SK-N-SH (cell line): Measurements from ENCODE around the gene SMIM13.

Experiments used
- GABPA ChIP-seq: IDR thresholded peaks from 2 replicates; pipeline ENCODE4 v1.4.0; 2012; ENCODE audit warnings: low read depth, mild to moderate bottlenecking
- NFIC ChIP-seq: IDR thresholded peaks from 2 replicates; pipeline ENCODE4 v1.4.0; 2012; ENCODE audit warnings: borderline replicate concordance
- POLR2AphosphoS5 ChIP-seq: IDR thresholded peaks from 2 replicates; pipeline ENCODE4 v1.6.1; 2012; ENCODE audit warnings: low read depth, low read length
- REST ChIP-seq: IDR thresholded peaks from 2 replicates; pipeline ENCODE4 v1.6.1; 2012; ENCODE audit warnings: mild to moderate bottlenecking, low read depth, low read length, moderate library complexity
- TAF1 ChIP-seq: IDR thresholded peaks from 2 replicates; pipeline ENCODE4 v1.6.1; 2012; ENCODE audit warnings: low read depth, mild to moderate bottlenecking, low read length, moderate library complexity, borderline replicate concordance
- TEAD4 ChIP-seq: IDR thresholded peaks from 2 replicates; pipeline ENCODE4 v1.4.0; 2012; ENCODE audit warnings: mild to moderate bottlenecking, borderline replicate concordance; ENCODE audit not compliant: insufficient read depth
- YY1 ChIP-seq: IDR thresholded peaks from 2 replicates; pipeline ENCODE4 v1.4.0; 2012; ENCODE audit warnings: low read depth, mild to moderate bottlenecking
- TF ChIP-seq, protein P1 (sequence below): fragments of 200-600 bp; sonication (generic); IDR thresholded peaks from 2 replicates; pipeline ENCODE4 v1.6.1; 2017; ENCODE audit warnings: antibody characterized with exemption, mild to moderate bottlenecking, moderate library complexity

DNA sequence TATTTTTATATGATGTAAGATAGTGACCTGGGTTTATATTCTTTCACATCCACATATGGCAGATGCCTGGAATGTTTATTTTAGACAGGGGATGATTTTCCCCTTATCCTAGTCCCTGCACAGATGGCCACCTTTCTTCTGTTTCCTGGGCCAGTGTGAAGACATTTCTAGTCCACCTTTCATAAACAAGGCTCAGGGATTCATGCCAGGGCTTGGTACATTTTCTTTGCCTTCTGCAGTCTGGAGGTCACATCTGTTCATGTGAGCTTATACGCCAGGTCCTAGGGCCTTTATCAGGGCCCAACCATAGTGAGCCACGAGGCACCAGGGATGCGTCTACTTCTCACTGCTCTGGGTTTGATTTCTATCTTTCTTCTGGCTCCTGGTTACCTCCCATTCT lies 55.9 kb downstream of the SMIM13 start:
- TF ChIP-seq POLR2AphosphoS5: no peak
- TF ChIP-seq GABPA: no peak
- no peak for TF ChIP-seq REST
- TF ChIP-seq, protein P1, sequence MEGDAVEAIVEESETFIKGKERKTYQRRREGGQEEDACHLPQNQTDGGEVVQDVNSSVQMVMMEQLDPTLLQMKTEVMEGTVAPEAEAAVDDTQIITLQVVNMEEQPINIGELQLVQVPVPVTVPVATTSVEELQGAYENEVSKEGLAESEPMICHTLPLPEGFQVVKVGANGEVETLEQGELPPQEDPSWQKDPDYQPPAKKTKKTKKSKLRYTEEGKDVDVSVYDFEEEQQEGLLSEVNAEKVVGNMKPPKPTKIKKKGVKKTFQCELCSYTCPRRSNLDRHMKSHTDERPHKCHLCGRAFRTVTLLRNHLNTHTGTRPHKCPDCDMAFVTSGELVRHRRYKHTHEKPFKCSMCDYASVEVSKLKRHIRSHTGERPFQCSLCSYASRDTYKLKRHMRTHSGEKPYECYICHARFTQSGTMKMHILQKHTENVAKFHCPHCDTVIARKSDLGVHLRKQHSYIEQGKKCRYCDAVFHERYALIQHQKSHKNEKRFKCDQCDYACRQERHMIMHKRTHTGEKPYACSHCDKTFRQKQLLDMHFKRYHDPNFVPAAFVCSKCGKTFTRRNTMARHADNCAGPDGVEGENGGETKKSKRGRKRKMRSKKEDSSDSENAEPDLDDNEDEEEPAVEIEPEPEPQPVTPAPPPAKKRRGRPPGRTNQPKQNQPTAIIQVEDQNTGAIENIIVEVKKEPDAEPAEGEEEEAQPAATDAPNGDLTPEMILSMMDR: no peak
- TF ChIP-seq TAF1: no peak
- TF ChIP-seq TEAD4: no peak
- no peak for TF ChIP-seq NFIC
- TF ChIP-seq YY1: no peak
